Ishikawa (cell line): ENCODE data around the gene COL18A1.

Experiments used
- CREB1 ChIP-seq: IDR thresholded peaks from 2 replicates; pipeline ENCODE4 v1.6.1; 2012; ENCODE audit warnings: low read depth
- FOXM1 ChIP-seq: IDR thresholded peaks from 2 replicates; pipeline ENCODE4 v1.6.1; 2012; ENCODE audit warnings: low read depth, borderline replicate concordance

DNA sequence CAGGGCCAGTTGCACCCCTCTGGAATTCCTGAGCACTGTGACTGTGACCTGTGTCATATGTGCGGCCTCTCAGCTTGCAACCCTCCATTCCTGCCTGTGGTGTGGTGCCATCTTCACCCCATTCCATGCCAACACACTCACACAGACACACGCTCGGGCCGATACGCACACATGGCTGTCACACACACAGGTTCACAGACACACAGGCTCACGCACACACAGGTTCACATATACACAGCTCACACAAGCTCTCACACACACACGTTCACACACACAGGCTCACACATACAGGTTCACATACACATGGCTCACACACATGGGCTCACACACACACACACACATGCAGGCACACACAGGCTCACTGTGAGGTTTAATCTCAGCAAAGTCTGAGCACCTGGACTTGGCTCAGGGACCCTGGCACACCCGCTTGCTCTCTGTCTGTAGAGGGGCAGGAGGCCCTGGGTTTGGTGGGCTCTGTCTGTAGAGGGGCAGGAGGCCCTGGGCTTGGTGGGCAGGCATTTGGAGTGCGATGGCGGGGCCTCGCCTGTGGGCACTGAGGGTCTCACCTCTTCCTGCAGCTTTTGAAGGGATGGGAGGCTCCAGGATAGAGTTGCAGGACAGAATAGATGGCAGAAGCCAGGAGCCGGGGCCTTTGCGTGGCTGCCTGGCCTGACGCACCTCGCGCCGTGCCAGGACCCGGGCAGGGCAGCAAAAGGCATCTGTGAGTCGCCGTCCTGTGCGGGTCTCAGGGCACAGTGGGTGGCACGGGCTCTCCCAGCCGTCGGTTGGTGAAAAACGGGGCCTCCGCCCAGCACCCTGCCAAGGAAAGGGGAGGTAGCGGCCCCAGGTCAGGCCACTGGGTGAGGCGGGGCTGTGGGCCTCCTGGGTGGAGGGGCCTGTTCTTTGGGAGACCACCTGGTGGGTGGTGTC lies 17.1 kb downstream of the COL18A1 start:
- TF ChIP-seq FOXM1, result no peak
- TF ChIP-seq CREB1, result no peak
